Measurements from ENCODE around the gene CC2D2A. TPM values are rescaled to one million over a fixed set of nuclear protein-coding genes. Genes with fewer than 3 reads are reported as not detected.

CC2D2A gene
- total and polyA plus RNA-seq, 2 experiments from 2014 or later: 13.9 to 15.8 TPM

DNA sequence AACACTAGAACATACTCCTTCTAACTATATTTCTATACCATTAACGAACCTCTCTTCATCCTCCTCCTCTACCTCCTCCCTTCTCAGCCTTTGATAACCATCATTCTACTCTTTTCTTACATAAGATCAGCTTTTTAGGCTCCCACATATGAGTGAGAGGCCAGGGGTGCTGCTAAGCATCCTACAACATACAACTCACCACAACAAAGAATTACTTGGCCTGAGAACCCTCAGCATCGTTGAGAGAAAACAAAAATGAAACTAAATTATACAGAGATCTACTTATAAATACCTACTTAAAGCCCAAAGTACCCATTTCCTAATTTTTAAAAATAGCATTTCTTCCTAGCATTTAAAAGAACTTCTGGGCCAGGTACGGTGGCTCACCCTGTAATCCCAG is 77.7 kb downstream of the CC2D2A start (continued):
- no peak for TF ChIP-seq REST (IDR thresholded peaks at IDR 0.05; ENCODE audit: unreplicated experiment)
- TF ChIP-seq ZNF114 (CRISPR knock-in tag; IDR thresholded peaks at IDR 0.05): no peak
- TF ChIP-seq, protein P1, sequence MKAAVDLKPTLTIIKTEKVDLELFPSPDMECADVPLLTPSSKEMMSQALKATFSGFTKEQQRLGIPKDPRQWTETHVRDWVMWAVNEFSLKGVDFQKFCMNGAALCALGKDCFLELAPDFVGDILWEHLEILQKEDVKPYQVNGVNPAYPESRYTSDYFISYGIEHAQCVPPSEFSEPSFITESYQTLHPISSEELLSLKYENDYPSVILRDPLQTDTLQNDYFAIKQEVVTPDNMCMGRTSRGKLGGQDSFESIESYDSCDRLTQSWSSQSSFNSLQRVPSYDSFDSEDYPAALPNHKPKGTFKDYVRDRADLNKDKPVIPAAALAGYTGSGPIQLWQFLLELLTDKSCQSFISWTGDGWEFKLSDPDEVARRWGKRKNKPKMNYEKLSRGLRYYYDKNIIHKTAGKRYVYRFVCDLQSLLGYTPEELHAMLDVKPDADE (IDR thresholded peaks at IDR 0.05): no peak
- TF ChIP-seq JUNB (IDR thresholded peaks at IDR 0.05; ENCODE audit: unreplicated experiment): no peak
- TF ChIP-seq NANOG (IDR thresholded peaks at IDR 0.05; ENCODE audit: borderline replicate concordance): no peak

DNA sequence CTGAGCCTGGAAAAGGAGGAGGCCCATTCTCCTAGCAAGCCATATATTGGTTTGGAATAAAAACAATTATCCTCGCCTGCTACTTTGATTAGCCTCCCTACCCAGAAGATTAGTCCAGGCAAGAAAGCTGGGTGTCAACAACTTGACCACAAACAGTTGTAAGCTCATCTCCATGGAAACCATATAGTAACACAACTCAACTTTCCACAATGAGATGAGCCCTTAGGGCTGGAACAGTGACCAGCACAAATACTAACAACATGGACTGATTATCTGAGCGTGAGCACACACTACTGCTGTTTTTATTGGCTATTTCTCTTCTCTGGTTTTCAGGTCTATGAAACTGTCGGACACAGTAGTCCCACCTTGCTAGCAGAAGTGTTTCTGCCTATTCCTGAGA is 80.8 kb downstream of the CC2D2A start:
- no peaks in the 10 kb centered on the region for H3K9me3 Mint-ChIP-seq
- no peak overlapping the region for H2AFZ ChIP-seq
- H3K27me3 Mint-ChIP-seq (ENCODE audit: insufficient read depth, low read depth, poor library complexity): no peaks in the 10 kb centered on the region
- DNase-seq (ENCODE audit: low spot score): no peak
- no peaks in the 10 kb centered on the region for H3K79me2 ChIP-seq (replicated peaks; ENCODE audit: insufficient read depth)
- no peaks in the 10 kb centered on the region for H3K36me3 ChIP-seq (ENCODE audit: insufficient read depth)
- no peaks in the 10 kb centered on the region for H3F3A ChIP-seq (replicated peaks; ENCODE audit: low read depth)
- H3K4me1 ChIP-seq (ENCODE audit: insufficient read depth): no peaks in the 10 kb centered on the region
- no peaks in the 10 kb centered on the region; the same call in 2 of the 3 replicates for H3K36me3 Mint-ChIP-seq (ENCODE audit: low read depth)
- no peak overlapping the region for H3K27ac ChIP-seq (ENCODE audit: low read depth)
- H3K27ac Mint-ChIP-seq: no peak overlapping the region
- no peak overlapping the region for H3K4me3 ChIP-seq
- no peak for ATAC-seq
- H3K9me2 ChIP-seq (ENCODE audit: insufficient read depth): no peaks in the 10 kb centered on the region
- no peak overlapping the region for H3K4me2 ChIP-seq
- no peak overlapping the region for H3K4me3 Mint-ChIP-seq
- H4K20me1 ChIP-seq (replicated peaks; ENCODE audit: insufficient read depth): no peaks in the 10 kb centered on the region
- H3K27me3 ChIP-seq (ENCODE audit: insufficient read depth): no peaks in the 10 kb centered on the region
- H3K4me1 Mint-ChIP-seq: peaks cover under 1% of the 10 kb centered on the region; the same call in 1 of the 3 replicates
- TF ChIP-seq ZNF114 (CRISPR knock-in tag; IDR thresholded peaks at IDR 0.05): no peak
- TF ChIP-seq STAT1 (IDR thresholded peaks at IDR 0.05; ENCODE audit: unreplicated experiment): no peak
- TF ChIP-seq ZNF462 (CRISPR knock-in tag; IDR thresholded peaks at IDR 0.05): no peak
- TF ChIP-seq NANOG (IDR thresholded peaks at IDR 0.05; ENCODE audit: borderline replicate concordance): no peak
- TF ChIP-seq REST (IDR thresholded peaks at IDR 0.05; ENCODE audit: unreplicated experiment): no peak
- no peak for TF ChIP-seq EZH2phosphoT487 (IDR thresholded peaks at IDR 0.05; ENCODE audit: unreplicated experiment)
- TF ChIP-seq JUNB (IDR thresholded peaks at IDR 0.05; ENCODE audit: unreplicated experiment): no peak
- TF ChIP-seq ZNF331 (CRISPR knock-in tag; IDR thresholded peaks at IDR 0.05; ENCODE audit: low read depth): no peak
- no peak for TF ChIP-seq EZH2 (IDR thresholded peaks at IDR 0.05; ENCODE audit: low read depth, unreplicated experiment)
